Measurements from ENCODE around the gene RAP1A.

DNA sequence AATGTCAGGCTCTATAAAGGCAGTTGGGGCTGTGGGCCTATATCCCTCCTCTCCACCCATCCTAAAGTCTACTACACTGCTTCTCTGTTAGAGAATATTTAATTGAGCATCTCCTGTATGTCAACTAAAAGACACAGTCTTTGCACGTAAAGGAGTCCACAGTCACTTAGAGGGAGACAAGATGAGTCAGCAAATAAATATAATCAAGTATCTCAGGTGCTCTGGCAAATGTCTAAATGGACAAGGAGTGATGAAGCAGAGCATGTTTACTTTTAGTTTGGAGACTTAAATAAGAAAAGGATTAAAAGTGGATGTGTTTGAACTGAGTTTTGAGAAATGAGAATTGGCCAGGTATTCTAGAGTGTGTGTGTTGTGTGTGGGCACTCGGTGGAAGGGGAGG lies 41.8 kb upstream of the RAP1A start:
- TF ChIP-seq POLR2A (IDR thresholded peaks at IDR 0.05) = no peak
- TF ChIP-seq, protein P1, sequence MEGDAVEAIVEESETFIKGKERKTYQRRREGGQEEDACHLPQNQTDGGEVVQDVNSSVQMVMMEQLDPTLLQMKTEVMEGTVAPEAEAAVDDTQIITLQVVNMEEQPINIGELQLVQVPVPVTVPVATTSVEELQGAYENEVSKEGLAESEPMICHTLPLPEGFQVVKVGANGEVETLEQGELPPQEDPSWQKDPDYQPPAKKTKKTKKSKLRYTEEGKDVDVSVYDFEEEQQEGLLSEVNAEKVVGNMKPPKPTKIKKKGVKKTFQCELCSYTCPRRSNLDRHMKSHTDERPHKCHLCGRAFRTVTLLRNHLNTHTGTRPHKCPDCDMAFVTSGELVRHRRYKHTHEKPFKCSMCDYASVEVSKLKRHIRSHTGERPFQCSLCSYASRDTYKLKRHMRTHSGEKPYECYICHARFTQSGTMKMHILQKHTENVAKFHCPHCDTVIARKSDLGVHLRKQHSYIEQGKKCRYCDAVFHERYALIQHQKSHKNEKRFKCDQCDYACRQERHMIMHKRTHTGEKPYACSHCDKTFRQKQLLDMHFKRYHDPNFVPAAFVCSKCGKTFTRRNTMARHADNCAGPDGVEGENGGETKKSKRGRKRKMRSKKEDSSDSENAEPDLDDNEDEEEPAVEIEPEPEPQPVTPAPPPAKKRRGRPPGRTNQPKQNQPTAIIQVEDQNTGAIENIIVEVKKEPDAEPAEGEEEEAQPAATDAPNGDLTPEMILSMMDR (IDR thresholded peaks at IDR 0.05) = no peak
